Uterus (tissue), 4 donors: Measurements from ENCODE around the gene SLC25A21. TPM values are rescaled to one million over a fixed set of nuclear protein-coding genes. Genes with fewer than 3 reads are reported as not detected.

ENCODE experiments used
- DNase-seq, 2 donors: peaks; one replicate each; pipeline ENCODE4 v3.0.0-alpha.2; 2019 to 2020
- H3K27ac ChIP-seq, 2 donors: fragments of 200-600 bp; sonication (generic); 1 replicate in 1 of 2; 2 replicates in 1 of 2; pipeline ENCODE4 v1.5.1; 2016 to 2018
- H3K27me3 ChIP-seq, 2 donors: fragments of 200-600 bp; sonication (generic); one replicate each; pipeline ENCODE4 v1.5.1; 2018 to 2019; ENCODE audit warnings: control low read depth in 1 of 2
- H3K36me3 ChIP-seq, 2 donors: fragments of 200-600 bp; sonication (generic); one replicate each; pipeline ENCODE4 v1.5.1; 2019; ENCODE audit warnings: control low read depth in 1 of 2
- H3K4me1 ChIP-seq, 2 donors: fragments of 200-600 bp; sonication (generic); one replicate each; pipeline ENCODE4 v1.5.1; 2018 to 2019; ENCODE audit warnings: control low read depth in 1 of 2
- H3K4me3 ChIP-seq, 2 donors: fragments of 200-600 bp; sonication (generic); 1 replicate in 1 of 2; 2 replicates in 1 of 2; pipeline ENCODE4 v1.5.1; 2018 to 2019; ENCODE audit warnings: mild to moderate bottlenecking in 1 of 2
- H3K9me3 ChIP-seq, 2 donors: fragments of 200-600 bp; sonication (generic); one replicate each; pipeline ENCODE4 v1.5.1; 2019; ENCODE audit warnings: control low read depth in 1 of 2
- POLR2A ChIP-seq, 2 donors: fragments of 450-650 bp; IDR thresholded peaks; one replicate each; pipeline ENCODE4 v1.6.1; 2016; ENCODE audit warnings: antibody characterized with exemption in 2 of 2, mild to moderate bottlenecking in 1 of 2, moderate library complexity in 1 of 2
- intact Hi-C: fragments of 100-400 bp; cut with DNase I; formaldehyde crosslinking; loops from one replicate; pipeline ENCODE4 v1.15.1; 2023; ENCODE audit warnings: low total_unique reads
- total RNA-seq, 4 donors: library from RNA; depleted of rRNA in 3 of 4; stranded (reverse); fragments of >200 nt in 3 of 4; gene quantifications; one replicate each; pipeline versions ENCODE4 v1.1.0 to v1.2.4, GENCODE V29; 2014 to 2023
- TF ChIP-seq, protein P1 (sequence below), 4 experiments: fragments of 200-600 bp in 2 of 4; fragments of 450-650 bp in 2 of 4; sonication (generic) in 2 of 4; IDR thresholded peaks; one replicate each; pipeline ENCODE4 v1.5.1; 2016 to 2019; ENCODE audit warnings: antibody characterized with exemption in 4 of 4, mild to moderate bottlenecking in 2 of 4, moderate library complexity in 1 of 4
- donor health status: DM: yes; HTN: yes; CAD: no.

SLC25A21 gene
- total RNA-seq, 4 donors from 2014 or later = under 0.01 to 3.0 (median 2.0) TPM; not detected in 1

DNA sequence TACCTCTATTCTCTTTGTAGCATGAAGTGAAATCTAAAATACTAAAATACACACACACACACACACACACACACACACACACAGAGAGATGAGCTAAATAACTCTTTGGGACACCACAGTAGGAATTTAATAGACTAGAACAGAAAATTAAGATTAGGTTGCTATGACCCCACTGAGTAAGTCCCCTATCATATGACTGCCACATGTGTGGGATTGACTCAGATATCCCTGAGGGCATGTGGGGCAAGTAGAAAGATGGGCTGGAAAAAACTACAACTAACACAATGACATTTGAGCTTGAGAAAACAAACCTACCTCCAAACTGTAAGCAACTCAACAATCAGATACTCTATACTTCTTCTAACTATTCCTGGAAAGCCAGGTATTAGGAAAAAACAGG lies 27.0 kb downstream of the SLC25A21 start:
- H3K9me3 ChIP-seq = no peaks in the 10 kb centered on the region
- H3K36me3 ChIP-seq = no peaks in the 10 kb centered on the region
- intact Hi-C loops = no loop called here
- no peak overlapping the region for H3K4me3 ChIP-seq
- TF ChIP-seq, protein P1, sequence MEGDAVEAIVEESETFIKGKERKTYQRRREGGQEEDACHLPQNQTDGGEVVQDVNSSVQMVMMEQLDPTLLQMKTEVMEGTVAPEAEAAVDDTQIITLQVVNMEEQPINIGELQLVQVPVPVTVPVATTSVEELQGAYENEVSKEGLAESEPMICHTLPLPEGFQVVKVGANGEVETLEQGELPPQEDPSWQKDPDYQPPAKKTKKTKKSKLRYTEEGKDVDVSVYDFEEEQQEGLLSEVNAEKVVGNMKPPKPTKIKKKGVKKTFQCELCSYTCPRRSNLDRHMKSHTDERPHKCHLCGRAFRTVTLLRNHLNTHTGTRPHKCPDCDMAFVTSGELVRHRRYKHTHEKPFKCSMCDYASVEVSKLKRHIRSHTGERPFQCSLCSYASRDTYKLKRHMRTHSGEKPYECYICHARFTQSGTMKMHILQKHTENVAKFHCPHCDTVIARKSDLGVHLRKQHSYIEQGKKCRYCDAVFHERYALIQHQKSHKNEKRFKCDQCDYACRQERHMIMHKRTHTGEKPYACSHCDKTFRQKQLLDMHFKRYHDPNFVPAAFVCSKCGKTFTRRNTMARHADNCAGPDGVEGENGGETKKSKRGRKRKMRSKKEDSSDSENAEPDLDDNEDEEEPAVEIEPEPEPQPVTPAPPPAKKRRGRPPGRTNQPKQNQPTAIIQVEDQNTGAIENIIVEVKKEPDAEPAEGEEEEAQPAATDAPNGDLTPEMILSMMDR (IDR thresholded peaks at IDR 0.05) = no peak
- TF ChIP-seq POLR2A (IDR thresholded peaks at IDR 0.05) = no peak
- no peaks in the 10 kb centered on the region for H3K27me3 ChIP-seq
- no peak overlapping the region for H3K27ac ChIP-seq
- no peak for DNase-seq
- H3K4me1 ChIP-seq = no peaks in the 10 kb centered on the region

DNA sequence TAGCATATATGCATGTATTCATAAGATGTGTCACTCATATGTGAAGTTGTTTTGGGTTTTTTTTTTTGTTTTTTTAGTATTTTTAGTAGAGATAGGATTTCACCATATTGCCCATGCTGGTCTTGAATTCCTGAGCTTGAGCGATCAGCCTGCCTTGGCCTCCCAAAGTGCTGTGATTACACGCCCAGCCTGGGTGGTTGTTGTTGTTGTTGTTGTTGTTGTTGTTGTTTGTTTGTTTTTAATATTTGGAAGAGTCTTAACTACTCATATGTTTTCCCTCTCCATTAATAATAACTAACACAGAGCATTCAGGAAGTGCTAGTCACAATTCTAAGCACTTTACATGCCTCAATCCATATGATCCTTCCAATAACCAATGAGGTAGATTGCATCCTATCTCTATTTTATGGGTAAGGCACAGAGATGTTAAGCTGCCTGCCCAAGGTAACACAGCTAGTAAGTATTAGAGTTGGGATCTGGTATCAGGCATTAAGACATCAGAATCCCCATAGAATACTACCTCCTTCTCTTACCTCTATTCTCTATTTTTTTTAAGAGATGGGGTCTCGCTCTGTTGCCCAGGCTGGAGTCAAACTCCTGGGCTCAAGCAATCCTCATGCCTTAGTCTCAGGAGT lies 27.6 kb downstream of the SLC25A21 start:
- TF ChIP-seq POLR2A (IDR thresholded peaks at IDR 0.05) = no peak
- TF ChIP-seq, protein P1 (IDR thresholded peaks at IDR 0.05) = no peak
- DNase-seq = no peak
- intact Hi-C loops = no loop called here
- Histone ChIP-seq H3K4me1 (no peaks in the 10 kb centered on the region), H3K4me3 (no peak overlapping the region), H3K36me3 (no peaks in the 10 kb centered on the region), H3K27me3 (no peaks in the 10 kb centered on the region), H3K9me3 (no peaks in the 10 kb centered on the region), H3K27ac (no peak overlapping the region)

DNA sequence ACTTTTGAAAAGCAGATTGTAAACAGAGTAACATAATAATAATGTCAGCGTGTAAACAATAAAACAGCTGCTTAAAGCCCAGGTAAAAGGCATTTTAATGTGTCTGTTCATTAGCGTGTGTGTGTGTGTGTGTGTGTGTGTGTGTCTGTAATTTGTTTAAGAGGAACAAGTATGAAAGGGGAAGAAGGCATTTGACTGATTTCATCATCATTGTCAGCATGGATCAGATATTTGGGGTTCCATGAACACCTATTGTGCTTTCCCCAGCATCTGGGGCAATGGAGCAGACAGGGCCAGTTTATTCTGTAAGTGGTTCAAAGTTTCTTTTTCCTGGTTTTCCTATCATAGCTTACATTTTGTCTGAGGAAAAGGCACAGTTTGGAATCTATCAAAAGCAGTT lies 28.9 kb downstream of the SLC25A21 start:
- intact Hi-C loops = no loop called here
- TF ChIP-seq, protein P1 (IDR thresholded peaks at IDR 0.05) = no peak
- no peak for TF ChIP-seq POLR2A (IDR thresholded peaks at IDR 0.05)
- no peaks in the 10 kb centered on the region for H3K27me3 ChIP-seq
- no peak for DNase-seq
- no peak overlapping the region for H3K4me3 ChIP-seq
- H3K27ac ChIP-seq = no peak overlapping the region
- no peaks in the 10 kb centered on the region for H3K4me1 ChIP-seq
- no peaks in the 10 kb centered on the region for H3K9me3 ChIP-seq
- H3K36me3 ChIP-seq = no peaks in the 10 kb centered on the region

DNA sequence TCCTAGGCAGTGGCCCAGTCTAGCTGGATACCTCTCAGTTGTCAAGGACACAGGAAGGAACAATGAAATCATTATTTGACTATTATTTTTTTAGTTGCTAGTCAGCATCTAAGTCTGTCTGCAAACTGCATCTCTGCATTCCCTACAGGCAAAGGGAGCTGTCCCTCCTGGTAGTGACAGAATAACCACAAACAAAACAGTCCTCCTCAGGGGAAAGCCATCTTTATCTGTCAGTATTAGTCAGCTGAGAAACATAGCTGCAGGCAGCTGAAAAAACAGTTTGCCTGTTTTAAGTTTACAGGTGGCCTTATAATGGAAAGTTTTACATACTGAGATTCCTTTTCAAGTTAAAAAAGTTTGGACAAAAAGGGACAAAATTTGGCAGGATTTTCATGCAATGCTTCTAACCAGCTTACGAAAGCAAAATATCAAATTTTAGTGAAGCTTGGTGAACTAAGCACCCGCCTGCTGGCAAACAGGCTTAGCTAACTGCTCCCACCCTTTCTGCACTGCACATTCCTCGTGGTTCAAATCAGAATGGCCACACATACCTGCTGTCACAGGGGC lies 29.5 kb downstream of the SLC25A21 start:
- Histone ChIP-seq H3K4me1 (no peaks in the 10 kb centered on the region), H3K27me3 (no peaks in the 10 kb centered on the region), H3K9me3 (no peaks in the 10 kb centered on the region), H3K4me3 (no peak overlapping the region), H3K36me3 (no peaks in the 10 kb centered on the region), H3K27ac (no peak overlapping the region)
- intact Hi-C loops = no loop called here
- TF ChIP-seq, protein P1 (IDR thresholded peaks at IDR 0.05) = no peak
- TF ChIP-seq POLR2A (IDR thresholded peaks at IDR 0.05) = no peak
- no peak for DNase-seq

DNA sequence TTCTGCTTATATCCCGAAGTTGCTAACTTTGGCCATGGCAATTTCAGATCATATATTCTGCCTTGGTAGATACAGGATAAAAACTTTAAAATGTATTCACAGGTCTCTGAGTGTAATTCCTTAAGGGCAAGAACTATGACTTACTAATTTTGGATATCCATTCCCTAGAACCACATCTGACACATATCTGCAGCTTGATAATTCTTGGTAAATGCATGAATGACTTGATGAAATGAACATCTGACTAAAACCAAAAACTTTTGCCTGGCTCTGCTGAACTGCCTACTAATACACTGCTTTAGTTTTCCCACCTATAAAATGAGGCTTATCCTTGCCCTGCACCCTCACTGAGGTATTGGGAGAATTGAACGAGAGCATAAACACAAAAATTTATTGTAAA lies 32.2 kb downstream of the SLC25A21 start:
- Histone ChIP-seq H3K27me3 (no peaks in the 10 kb centered on the region), H3K4me1 (no peaks in the 10 kb centered on the region), H3K27ac (no peak overlapping the region), H3K36me3 (no peaks in the 10 kb centered on the region), H3K4me3 (no peak overlapping the region), H3K9me3 (no peaks in the 10 kb centered on the region)
- TF ChIP-seq POLR2A (IDR thresholded peaks at IDR 0.05) = no peak
- TF ChIP-seq, protein P1 (IDR thresholded peaks at IDR 0.05) = no peak
- intact Hi-C loops = no loop called here
- DNase-seq = no peak
